GM12892 (cell line): ENCODE data around the gene CCDC60.

Source experiments
- POLR2AphosphoS5 ChIP-seq: IDR thresholded peaks from 2 replicates; pipeline ENCODE4 v1.6.1; 2011; ENCODE audit warnings: low read depth, low read length, control low read depth
- TAF1 ChIP-seq: IDR thresholded peaks from 2 replicates; pipeline ENCODE4 v1.6.1; 2011; ENCODE audit warnings: low read depth, mild to moderate bottlenecking, control low read depth, low read length, borderline replicate concordance

- TF ChIP-seq TAF1 (no peak), POLR2AphosphoS5 (no peak)
Measured at GRCh38 chr12:119369907-119370546, 35.5 kb downstream of the CCDC60 start.
